Posterior cingulate gyrus (tissue), 11 donors: ENCODE results near the gene GCG.

Experiments
- DNase-seq, 10 donors: peaks; one replicate each; pipeline versions ENCODE4 v3.0.0 to v3.0.0-alpha.2; 2020 to 2021; ENCODE audit warnings: mixed read lengths in 3 of 10
- intact Hi-C: fragments of 100-400 bp; cut with DNase I; formaldehyde crosslinking; loops from one replicate; pipeline ENCODE4 v1.15.1; 2023

GCG gene

GRCh38 chr2:162106746-162107145, 45.3 kb downstream of the GCG start:
- intact Hi-C loops: no loop called here
- no peak for DNase-seq

DNA sequence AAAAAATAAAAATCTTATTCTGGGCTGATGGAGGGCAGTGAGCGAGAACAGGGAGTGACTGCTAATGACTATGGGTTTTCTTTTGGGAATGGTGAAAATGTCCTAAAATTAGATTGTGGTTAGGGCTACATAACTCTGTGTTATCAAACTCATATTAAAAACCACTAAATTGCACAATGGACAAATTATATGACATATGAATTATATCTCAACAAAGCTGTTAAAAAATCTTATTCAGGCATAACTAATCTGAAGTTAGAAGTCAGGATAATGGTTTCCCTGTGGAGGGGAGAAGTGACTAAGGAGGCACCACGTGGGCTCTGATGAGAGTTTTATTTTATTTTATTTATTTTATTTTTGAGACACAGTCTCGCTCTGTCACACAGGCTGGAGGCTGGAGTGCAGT, 45.9 kb downstream of the GCG start:
- DNase-seq: no peak
- intact Hi-C loops: no loop called here

DNA sequence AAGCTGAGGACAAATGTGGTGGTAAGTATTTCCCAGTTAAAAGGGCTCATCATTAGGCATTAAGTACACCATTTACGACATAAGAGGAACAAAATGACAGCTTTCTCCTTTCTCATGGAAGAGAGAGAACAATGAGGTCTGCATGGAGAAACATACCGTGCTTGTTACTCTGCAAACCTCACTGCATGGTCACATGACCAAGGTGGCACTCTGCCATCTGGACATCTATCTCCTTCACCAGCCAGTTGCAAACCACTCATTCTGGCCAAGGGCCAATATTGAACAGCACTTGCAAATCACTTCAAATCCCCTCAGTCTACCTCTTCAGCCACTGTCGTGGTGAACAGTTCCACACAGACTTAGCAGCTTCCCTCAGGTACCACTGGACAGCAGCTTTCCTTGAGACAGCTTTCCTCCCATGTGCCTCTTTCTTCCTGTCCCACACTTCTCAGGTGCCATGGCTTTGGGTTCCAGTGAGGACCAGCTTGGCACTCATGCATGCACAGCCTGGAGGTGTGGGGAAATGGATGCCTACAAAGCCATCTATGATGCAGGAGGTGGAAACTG, 48.5 kb downstream of the GCG start:
- DNase-seq: no peak
- intact Hi-C loops: no loop called here

DNA sequence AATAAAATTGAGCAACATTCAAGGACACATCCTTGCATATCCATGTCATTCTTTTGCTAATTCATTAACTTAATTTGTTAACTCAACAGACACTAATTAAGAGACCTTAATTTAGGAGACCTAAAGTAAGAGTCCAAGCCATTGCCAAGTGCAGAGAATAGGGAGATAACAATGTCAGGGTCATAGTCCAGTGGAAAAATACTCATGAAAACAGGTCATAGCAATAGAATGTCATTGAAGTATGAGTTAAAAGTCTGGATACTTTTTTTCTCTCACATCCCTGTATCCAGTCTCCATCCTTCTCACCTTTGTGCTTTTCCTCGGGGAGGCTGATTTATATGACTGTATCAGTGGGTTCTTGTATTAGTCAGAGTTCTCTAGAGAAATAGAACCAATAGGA, 51.5 kb downstream of the GCG start:
- no peak for DNase-seq
- intact Hi-C loops: no loop called here

DNA sequence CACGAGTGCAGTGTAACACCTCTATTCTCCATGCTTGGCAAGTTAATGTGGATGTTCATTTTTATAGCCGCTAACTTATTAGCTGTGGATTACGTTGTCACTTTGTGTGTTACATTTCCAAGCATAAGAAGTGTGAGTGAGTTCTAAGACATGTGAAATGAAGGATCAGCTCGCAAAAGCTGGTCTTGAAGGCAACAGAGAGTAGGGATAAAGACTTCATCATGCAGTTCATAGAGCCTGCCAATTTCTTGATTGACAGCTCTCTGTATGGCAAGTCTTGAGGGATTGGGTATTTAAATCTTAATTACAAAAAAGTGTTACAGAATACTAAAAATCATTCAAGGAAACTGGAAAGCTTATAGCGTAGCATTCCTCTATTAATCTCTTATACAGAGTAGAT, 52.2 kb downstream of the GCG start:
- DNase-seq: no peak
- intact Hi-C loops: no loop called here
